Keratinocyte (primary cell): Measurements from ENCODE around the gene JDP2.

Experiments used
- EZH2 ChIP-seq: IDR thresholded peaks from one replicate; pipeline ENCODE4 v1.6.1; 2012; ENCODE audit warnings: inconsistent platforms, mild to moderate bottlenecking, low read length, moderate library complexity
- TF ChIP-seq, protein P1 (sequence below), 3 experiments: IDR thresholded peaks in 1 of 3; conservative IDR thresholded peaks in 1 of 3; optimal IDR thresholded peaks in 1 of 3; 2 replicates in 2 of 3; 3 replicates in 1 of 3; pipeline versions ENCODE3 to v1.5.1; 2011; ENCODE audit warnings: low read length in 3 of 3, mild to moderate bottlenecking in 3 of 3, moderate library complexity in 2 of 3, control low read depth in 1 of 3, inconsistent platforms in 1 of 3; ENCODE audit not compliant: insufficient read depth in 2 of 3; ENCODE audit errors: extremely low read depth in 1 of 3

- no peak for TF ChIP-seq EZH2
- TF ChIP-seq, protein P1, sequence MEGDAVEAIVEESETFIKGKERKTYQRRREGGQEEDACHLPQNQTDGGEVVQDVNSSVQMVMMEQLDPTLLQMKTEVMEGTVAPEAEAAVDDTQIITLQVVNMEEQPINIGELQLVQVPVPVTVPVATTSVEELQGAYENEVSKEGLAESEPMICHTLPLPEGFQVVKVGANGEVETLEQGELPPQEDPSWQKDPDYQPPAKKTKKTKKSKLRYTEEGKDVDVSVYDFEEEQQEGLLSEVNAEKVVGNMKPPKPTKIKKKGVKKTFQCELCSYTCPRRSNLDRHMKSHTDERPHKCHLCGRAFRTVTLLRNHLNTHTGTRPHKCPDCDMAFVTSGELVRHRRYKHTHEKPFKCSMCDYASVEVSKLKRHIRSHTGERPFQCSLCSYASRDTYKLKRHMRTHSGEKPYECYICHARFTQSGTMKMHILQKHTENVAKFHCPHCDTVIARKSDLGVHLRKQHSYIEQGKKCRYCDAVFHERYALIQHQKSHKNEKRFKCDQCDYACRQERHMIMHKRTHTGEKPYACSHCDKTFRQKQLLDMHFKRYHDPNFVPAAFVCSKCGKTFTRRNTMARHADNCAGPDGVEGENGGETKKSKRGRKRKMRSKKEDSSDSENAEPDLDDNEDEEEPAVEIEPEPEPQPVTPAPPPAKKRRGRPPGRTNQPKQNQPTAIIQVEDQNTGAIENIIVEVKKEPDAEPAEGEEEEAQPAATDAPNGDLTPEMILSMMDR (optimal IDR thresholded peaks at IDR 0.05 in 1 of 3, IDR thresholded peaks at IDR 0.05 in 1 of 3, conservative IDR thresholded peaks at IDR 0.05 in 1 of 3; ENCODE audit: extremely low read depth in 1 of 3, insufficient read depth in 2 of 3, low read length in 3 of 3) = no peak
Observed at GRCh38 chr14:75429562-75429961, 1.7 kb downstream of the JDP2 start.
